HCT116 (cell line): Measurements from ENCODE around the gene ELOVL5. TPM values are rescaled to one million over a fixed set of nuclear protein-coding genes. Genes with fewer than 3 reads are reported as not detected.

Experiments used
- ATAC-seq: fragments of 200-7000 bp; cut with Tn5 transposase; 2 replicates; pipeline ENCODE4 v1.9.1; 2020; ENCODE audit warnings: mild to moderate bottlenecking, moderate library complexity
- BruUV-seq: library from RNA; stranded (reverse); fragments of 400-500 nt; replicated peaks from 2 replicates; lab custom pipeline; 2021; lab: Mats Ljungman, UMichigan
- CTCF ChIA-PET: fragments of 300-600 bp; sonication (Branson Sonifier 250); formaldehyde crosslinking; loops from one replicate; lab custom pipeline; 2021; ENCODE audit warnings: antibody characterized with exemption; lab: Charles Lee
- POLR2A ChIA-PET: fragments of 300-600, 350-600 bp; sonication (Branson Sonifier 250); formaldehyde crosslinking; loops from one replicate; lab custom pipeline; 2021; ENCODE audit warnings: antibody characterized with exemption; lab: Charles Lee
- RAD21 ChIA-PET, 2 experiments: fragments of 300-600 bp; sonication (Branson Sonifier 250); formaldehyde crosslinking; loops; one replicate each; lab custom pipeline; 2023; ENCODE audit warnings: low total read pairs in 2 of 2; ENCODE audit not compliant: uncharacterized antibody in 2 of 2, unreplicated experiment in 2 of 2, low non-redundant PET in 1 of 2; lab: Charles Lee
- DNase-seq: peaks from one replicate; pipeline ENCODE4 v3.0.0-alpha.2; 2010; ENCODE audit warnings: low read depth, low spot score
- H2AFZ ChIP-seq: fragments of 200-600 bp; shearing (Covaris generic), sonication (generic); 2 replicates; pipeline ENCODE4 v1.6.1; 2017; ENCODE audit warnings: low read depth, mixed run types, mixed read lengths, antibody characterized with exemption, low read length; ENCODE audit not compliant: poor library complexity, severe bottlenecking
- H3K27ac ChIP-seq: 2 replicates; pipeline ENCODE4 v1.5.1; 2012; ENCODE audit warnings: low read depth, low read length
- H3K27me3 ChIP-seq: fragments of 200-600 bp; sonication (generic); 2 replicates; pipeline ENCODE4 v1.6.1; 2016; ENCODE audit warnings: mixed run types, low read length, mixed read lengths; ENCODE audit not compliant: insufficient read depth
- H3K36me3 ChIP-seq, 2 experiments: fragments of 200-500 bp in 1 of 2; fragments of 200-600 bp in 1 of 2; sonication (Bioruptor generic) in 1 of 2; sonication (generic) in 1 of 2; 2 replicates each; pipeline versions ENCODE4 v1.5.1 to v1.6.1; 2014 to 2016; ENCODE audit warnings: low read length in 2 of 2, inconsistent platforms in 1 of 2, mixed read lengths in 1 of 2, mixed run types in 1 of 2; ENCODE audit not compliant: insufficient read depth in 2 of 2, control insufficient read depth in 1 of 2
- H3K4me1 ChIP-seq, 2 experiments: fragments of 200-600 bp in 1 of 2; sonication (generic) in 1 of 2; 2 replicates each; pipeline versions ENCODE4 v1.5.1 to v1.6.1; 2012 to 2017; ENCODE audit warnings: low read length in 2 of 2, inconsistent platforms in 1 of 2, mild to moderate bottlenecking in 1 of 2, mixed read lengths in 1 of 2, mixed run types in 1 of 2, moderate library complexity in 1 of 2; ENCODE audit not compliant: insufficient read depth in 2 of 2, control insufficient read depth in 1 of 2
- H3K4me2 ChIP-seq: fragments of 200-600 bp; sonication (generic); 2 replicates; pipeline ENCODE4 v1.6.1; 2017; ENCODE audit warnings: mixed run types, low read length, mixed read lengths
- H3K4me3 ChIP-seq, 2 experiments: fragments of 200-600 bp in 1 of 2; sonication (generic) in 1 of 2; replicated peaks in 1 of 2; 2 replicates each; pipeline ENCODE4 v1.5.1; 2011 to 2016; ENCODE audit warnings: low read length in 2 of 2, control low read depth in 1 of 2, low read depth in 1 of 2, mild to moderate bottlenecking in 1 of 2, mixed read lengths in 1 of 2, mixed run types in 1 of 2
- H3K79me2 ChIP-seq: fragments of 200-600 bp; sonication (generic); 2 replicates; pipeline ENCODE4 v1.6.1; 2017; ENCODE audit warnings: mild to moderate bottlenecking, mixed run types, low read length, moderate library complexity, mixed read lengths; ENCODE audit not compliant: insufficient read depth
- H3K9ac ChIP-seq: fragments of 200-600 bp; sonication (generic); 2 replicates; pipeline ENCODE4 v1.6.1; 2016; ENCODE audit warnings: low read length, mixed read lengths
- H3K9me2 ChIP-seq: fragments of 200-600 bp; sonication (generic), shearing (Covaris generic); 2 replicates; pipeline ENCODE4 v1.6.1; 2017; ENCODE audit warnings: mixed run types, mild to moderate bottlenecking, moderate library complexity; ENCODE audit not compliant: insufficient read depth
- H3K9me3 ChIP-seq, 2 experiments: fragments of 200-500 bp in 1 of 2; fragments of 200-600 bp in 1 of 2; sonication (Bioruptor generic) in 1 of 2; sonication (generic) in 1 of 2; 2 replicates each; pipeline ENCODE4 v1.6.1; 2014 to 2017; ENCODE audit warnings: low read length in 2 of 2, mixed read lengths in 2 of 2, inconsistent platforms in 1 of 2, low read depth in 1 of 2, mild to moderate bottlenecking in 1 of 2, mixed run types in 1 of 2, moderate library complexity in 1 of 2; ENCODE audit not compliant: control insufficient read depth in 1 of 2, insufficient read depth in 1 of 2
- H4K20me1 ChIP-seq: fragments of 200-600 bp; sonication (generic), shearing (Covaris generic); 2 replicates; pipeline ENCODE4 v1.6.1; 2017; ENCODE audit warnings: mixed run types, mild to moderate bottlenecking, moderate library complexity; ENCODE audit not compliant: insufficient read depth
- CEBPB ChIP-seq: IDR thresholded peaks from 2 replicates; pipeline ENCODE4 v1.6.1; 2012; ENCODE audit warnings: low read depth
- FOSL1 ChIP-seq: IDR thresholded peaks from 2 replicates; pipeline ENCODE4 v1.6.1; 2012; ENCODE audit warnings: low read depth
- REST ChIP-seq: IDR thresholded peaks from 2 replicates; pipeline ENCODE4 v1.6.1; 2012; ENCODE audit warnings: low read depth
- SP1 ChIP-seq: IDR thresholded peaks from 2 replicates; pipeline ENCODE4 v1.6.1; 2012; ENCODE audit warnings: low read depth
- ZBTB33 ChIP-seq: IDR thresholded peaks from 2 replicates; pipeline ENCODE4 v1.6.1; 2011; ENCODE audit warnings: mild to moderate bottlenecking, low read length, moderate library complexity; ENCODE audit not compliant: insufficient replicate concordance; ENCODE audit errors: extremely low read depth
- ZFX ChIP-seq: fragments of 450-650 bp; IDR thresholded peaks from 2 replicates; pipeline ENCODE4 v1.6.1; 2017
- ZNF274 ChIP-seq: fragments of 200-500 bp; sonication (Bioruptor generic); IDR thresholded peaks from 2 replicates; pipeline ENCODE4 v1.6.1; 2014; ENCODE audit warnings: mild to moderate bottlenecking, low read depth, low read length, inconsistent platforms
- intact Hi-C: fragments of 100-400 bp; cut with micrococcal nuclease; formaldehyde crosslinking; loops from 2 replicates; pipeline ENCODE4 v1.10.0; 2022
- total RNA-seq: library from RNA; stranded (reverse); gene quantifications from one replicate; pipeline ENCODE4 v1.2.1, GENCODE V29; 2021; ENCODE audit not compliant: unreplicated experiment

The ELOVL5 gene
- total RNA-seq, 1 experiment from 2014 or later = 85.3 TPM

GRCh38 chr6:53263917-53264316 lies 84.8 kb downstream of the ELOVL5 start (continued):
- TF ChIP-seq ZBTB33 = no peak

- H3K9me3 ChIP-seq = no peaks in the 10 kb centered on the region
Observed at GRCh38 chr6:53259860-53260580, 88.7 kb downstream of the ELOVL5 start.

More at GRCh38 chr6:53259860-53260580, 88.7 kb downstream of the ELOVL5 start:
- H2AFZ ChIP-seq = no peak overlapping the region
- ChIA-PET RAD21 (no interaction called here), POLR2A (no interaction called here), CTCF (no interaction called here)
- no peaks in the 10 kb centered on the region for H3K4me1 ChIP-seq
- BruUV-seq = no TSS peak
- ATAC-seq = no peak
- H3K79me2 ChIP-seq = no peaks in the 10 kb centered on the region
- H3K9ac ChIP-seq = no peak overlapping the region
- intact Hi-C loops = no loop called here
- DNase-seq = no peak
- H3K4me2 ChIP-seq = no peak overlapping the region
- H3K36me3 ChIP-seq = peaks cover 0 to 4% of the 10 kb centered on the region in 2 experiments; a peak in 1 of 4 replicates
- no peak overlapping the region for H3K4me3 ChIP-seq
- H3K27me3 ChIP-seq = no peaks in the 10 kb centered on the region
- no peak for TF ChIP-seq SP1
- no peak for TF ChIP-seq ZNF274
- no peak for TF ChIP-seq ZFX
- TF ChIP-seq CEBPB = no peak
- TF ChIP-seq REST = no peak
- no peak for TF ChIP-seq FOSL1
- H4K20me1 ChIP-seq = no peaks in the 10 kb centered on the region
- H3K27ac ChIP-seq = no peak overlapping the region
- H3K9me2 ChIP-seq = no peaks in the 10 kb centered on the region
